ENCODE measurements around the gene CCHCR1.
A peak's percentile ranks its signal among the peaks of the same experiment; 100 is the strongest.
"Not testable (repeated sequence)": the region's sequence is repeated elsewhere in the genome, so short reads cannot be mapped to it uniquely, and the experiment has no call there.

CCHCR1 gene

DNA sequence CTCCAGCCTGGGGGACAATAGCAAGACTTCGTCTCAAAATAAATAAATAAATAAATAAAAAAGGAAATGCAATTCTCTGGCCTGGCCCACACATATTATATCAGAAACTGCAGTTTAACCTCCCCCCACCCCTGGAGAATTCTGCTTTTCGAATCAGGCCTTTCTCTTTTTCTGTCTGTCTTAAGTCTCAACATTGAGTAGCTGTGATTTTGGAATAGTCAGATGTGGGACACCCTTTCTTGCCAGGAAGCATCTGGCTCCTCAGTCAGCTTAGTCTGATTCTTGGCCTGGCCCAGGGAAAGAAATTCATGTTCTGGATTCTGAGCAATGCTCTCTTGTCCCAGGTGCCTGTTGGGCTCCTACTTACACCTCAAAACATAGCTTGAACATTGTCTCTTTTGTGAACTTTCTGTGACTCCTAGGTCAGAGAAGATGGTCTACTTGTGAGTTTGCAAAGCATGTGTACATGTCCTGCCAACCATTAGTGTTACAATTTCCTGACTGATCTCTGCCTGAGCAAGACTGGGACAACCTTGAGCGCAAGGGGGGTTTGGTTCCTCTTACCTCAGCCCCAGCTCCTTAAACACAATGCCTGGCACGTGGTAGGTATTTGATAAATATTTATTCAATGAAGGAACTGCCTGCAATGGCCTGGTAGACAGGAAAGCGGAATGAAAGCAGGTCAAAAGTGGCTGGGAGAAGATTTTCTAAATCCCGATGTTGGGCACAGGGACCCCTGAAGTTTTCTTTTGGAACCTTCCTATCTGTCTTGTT lies 36.6 kb upstream of the CCHCR1 start:
- H3K4me3 ChIP-seq (ENCODE audit: low read depth, low read length), result no peak overlapping the region

DNA sequence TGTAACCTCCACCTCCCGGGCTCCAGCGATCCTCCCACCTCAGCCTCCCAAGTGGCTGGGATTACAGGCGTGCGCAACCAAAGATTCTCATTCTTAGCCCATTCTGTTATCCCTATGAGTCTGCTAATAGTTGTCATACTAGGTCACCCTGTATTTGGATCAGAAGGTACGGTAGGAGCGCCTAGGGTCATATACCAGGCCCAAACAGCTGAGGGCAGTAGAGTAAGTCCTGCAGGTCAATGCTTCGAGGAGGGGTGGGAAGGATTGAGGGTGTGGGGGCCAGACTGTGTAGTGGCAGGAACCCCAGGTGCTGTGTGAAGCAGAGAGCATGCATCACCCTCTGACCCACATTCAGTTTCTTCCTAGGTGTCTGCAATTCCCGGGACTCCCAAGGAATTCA lies 35.6 kb upstream of the CCHCR1 start:
- TF ChIP-seq, protein P1, sequence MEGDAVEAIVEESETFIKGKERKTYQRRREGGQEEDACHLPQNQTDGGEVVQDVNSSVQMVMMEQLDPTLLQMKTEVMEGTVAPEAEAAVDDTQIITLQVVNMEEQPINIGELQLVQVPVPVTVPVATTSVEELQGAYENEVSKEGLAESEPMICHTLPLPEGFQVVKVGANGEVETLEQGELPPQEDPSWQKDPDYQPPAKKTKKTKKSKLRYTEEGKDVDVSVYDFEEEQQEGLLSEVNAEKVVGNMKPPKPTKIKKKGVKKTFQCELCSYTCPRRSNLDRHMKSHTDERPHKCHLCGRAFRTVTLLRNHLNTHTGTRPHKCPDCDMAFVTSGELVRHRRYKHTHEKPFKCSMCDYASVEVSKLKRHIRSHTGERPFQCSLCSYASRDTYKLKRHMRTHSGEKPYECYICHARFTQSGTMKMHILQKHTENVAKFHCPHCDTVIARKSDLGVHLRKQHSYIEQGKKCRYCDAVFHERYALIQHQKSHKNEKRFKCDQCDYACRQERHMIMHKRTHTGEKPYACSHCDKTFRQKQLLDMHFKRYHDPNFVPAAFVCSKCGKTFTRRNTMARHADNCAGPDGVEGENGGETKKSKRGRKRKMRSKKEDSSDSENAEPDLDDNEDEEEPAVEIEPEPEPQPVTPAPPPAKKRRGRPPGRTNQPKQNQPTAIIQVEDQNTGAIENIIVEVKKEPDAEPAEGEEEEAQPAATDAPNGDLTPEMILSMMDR (IDR thresholded peaks at IDR 0.05; ENCODE audit: borderline replicate concordance, insufficient read depth, low read depth, low read length), result no peak
- no peak overlapping the region for H3K4me3 ChIP-seq (ENCODE audit: low read depth, low read length)

More for the DNA sequence above, 36.6 kb upstream of the CCHCR1 start:
- TF ChIP-seq, protein P1 (IDR thresholded peaks at IDR 0.05; ENCODE audit: borderline replicate concordance, insufficient read depth, low read depth, low read length), result no peak

DNA sequence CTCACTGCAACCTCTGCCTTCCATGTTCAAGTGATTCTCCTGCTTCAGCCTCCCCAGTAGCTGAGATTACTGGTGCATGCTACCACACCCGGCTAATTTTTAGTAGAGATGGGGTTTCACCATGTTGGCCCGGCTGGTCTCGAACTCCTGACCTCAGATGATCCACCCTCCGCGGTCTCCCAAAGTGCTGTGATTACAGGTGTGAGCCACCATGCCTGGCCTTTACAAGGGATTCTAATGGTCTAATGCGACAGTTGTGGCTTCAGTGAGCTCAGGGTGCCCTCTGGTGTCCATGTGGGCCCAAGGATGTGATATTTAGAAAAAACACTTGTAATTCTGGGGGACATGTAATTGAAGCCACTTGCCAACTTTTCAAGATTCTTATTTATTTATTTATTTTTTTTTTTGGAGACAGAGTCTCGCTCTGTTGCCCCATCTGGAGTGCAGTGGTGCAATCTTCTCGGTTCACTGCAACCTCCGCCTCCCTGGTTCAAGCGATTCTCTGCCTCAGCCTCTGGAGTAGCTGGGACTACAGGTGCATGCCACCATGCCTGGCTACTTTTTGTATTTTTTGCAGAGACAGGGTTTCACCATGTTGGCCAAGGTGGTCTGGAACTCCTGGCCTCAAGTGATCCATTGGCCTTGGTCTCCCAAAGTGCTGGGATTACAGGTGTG lies 35.0 kb upstream of the CCHCR1 start:
- TF ChIP-seq, protein P1 (IDR thresholded peaks at IDR 0.05; ENCODE audit: borderline replicate concordance, insufficient read depth, low read depth, low read length), result peak; percentile 50; the same call in 1 of the 2 replicates
- not testable (repeated sequence) for H3K4me3 ChIP-seq (ENCODE audit: low read depth, low read length)

DNA sequence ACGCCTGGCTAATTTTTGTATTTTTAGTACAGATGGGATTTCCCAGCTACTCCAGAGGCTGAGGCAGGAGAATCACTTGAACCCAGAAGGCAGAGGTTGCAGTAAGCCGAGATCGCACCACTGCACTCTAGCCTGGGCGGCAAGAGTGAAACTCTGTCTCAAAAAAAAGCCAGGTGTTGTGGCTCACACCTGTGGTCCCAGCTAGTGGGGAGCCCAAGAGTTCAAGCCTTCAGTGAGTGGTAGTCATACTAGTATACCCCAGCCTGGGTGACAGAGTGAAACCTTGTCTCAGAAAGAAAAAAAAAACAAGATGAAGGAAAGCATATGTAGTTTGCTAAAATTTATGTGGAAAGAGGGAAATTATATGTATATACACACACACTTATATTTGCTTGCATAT lies 32.9 kb upstream of the CCHCR1 start:
- TF ChIP-seq, protein P1 (IDR thresholded peaks at IDR 0.05; ENCODE audit: borderline replicate concordance, insufficient read depth, low read depth, low read length), result no peak
- H3K4me3 ChIP-seq (ENCODE audit: low read depth, low read length), result no peak overlapping the region

DNA sequence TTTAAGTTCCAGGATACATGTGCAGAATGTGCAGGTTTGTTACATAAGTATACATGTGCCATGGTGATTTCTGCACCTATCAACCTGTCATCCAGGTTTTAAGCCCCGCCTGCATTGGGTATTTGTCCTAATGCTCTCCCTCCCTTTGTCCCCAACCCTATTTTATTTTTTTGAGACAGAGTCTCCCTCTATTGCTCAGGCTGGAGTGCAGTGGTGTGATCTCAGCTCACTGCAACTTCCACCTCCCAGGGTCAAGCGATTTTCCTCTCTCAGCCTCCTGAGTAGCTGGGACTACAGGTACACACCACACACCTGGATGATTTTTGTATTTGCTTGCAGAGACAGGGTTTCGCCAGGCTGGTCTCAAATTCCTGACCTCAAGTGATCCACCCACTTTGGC lies 31.6 kb upstream of the CCHCR1 start:
- H3K4me3 ChIP-seq (ENCODE audit: low read depth, low read length), result not testable (repeated sequence)

DNA sequence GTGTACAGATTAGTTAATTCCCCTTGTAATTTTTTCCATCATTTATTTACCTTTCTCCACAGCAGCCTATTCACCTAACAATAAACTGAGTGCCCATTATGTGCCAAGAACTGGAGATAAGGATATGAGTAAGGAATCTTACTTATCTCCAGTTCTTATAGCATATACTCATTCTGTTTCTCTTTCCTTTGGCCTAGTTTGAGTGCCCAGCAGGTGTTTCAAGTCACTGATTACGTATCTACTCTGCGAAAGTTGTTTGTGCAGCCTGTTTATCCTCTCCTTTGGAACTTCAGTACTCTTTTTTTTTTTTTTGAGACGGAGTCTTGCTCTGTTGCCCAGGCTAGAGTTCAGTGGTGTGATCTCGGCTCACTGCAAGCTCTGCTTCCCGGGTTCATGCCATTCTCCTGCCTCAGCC lies 30.2 kb upstream of the CCHCR1 start:
- TF ChIP-seq, protein P1 (IDR thresholded peaks at IDR 0.05; ENCODE audit: borderline replicate concordance, insufficient read depth, low read depth, low read length), result no peak
- no peak overlapping the region for H3K4me3 ChIP-seq (ENCODE audit: low read depth, low read length)

DNA sequence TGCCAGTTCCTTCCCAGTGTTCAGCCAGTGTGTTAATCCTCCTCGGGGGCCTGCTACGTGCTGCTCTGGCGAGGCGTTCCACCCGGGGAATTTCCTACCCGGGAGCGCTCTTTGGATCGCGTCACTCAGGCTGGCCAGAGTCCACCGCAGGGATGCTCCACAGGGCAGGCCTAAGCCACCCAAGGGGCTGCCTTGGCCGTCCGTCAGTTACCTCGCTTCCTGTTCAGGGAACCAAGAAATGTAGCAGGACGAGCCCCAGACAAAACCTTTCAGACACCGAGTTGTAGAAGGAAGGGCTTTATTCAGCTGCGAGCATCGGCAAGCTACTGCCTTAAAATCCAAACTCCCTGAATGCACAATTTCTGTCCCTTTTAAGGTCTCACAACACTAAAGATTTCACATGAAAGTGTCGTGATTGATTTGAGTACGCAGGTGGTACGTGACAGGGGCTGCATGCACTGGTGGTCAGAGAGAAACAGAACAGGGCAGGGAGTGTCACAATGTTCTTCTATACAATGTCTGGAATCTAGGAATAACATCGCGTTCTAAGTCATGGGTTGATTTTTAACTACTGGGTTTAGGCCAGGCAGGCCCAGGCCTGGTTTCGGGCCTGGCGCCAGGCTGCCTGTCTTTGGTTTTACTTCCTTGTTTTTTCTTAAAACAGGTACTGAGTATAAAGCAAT lies 28.6 kb upstream of the CCHCR1 start:
- H3K4me3 ChIP-seq (ENCODE audit: low read depth, low read length), result no peak overlapping the region
- TF ChIP-seq, protein P1 (IDR thresholded peaks at IDR 0.05; ENCODE audit: borderline replicate concordance, insufficient read depth, low read depth, low read length), result no peak

DNA sequence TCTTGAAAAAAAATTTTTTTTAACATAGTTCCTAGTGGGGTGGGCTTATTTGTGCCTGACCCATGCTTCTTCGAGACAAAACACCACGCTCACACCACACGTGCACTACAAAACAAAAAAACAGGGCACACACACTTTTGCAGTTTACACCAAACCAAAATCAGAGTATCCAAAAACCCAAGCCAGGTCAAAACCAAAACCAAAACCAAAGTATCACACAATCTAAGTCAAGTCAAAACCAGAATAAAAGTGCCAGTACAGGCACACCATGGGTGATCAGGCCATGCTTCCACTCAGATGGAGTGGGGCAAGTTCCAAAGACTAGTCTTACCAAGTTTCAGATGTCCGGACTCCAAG lies 28.1 kb upstream of the CCHCR1 start:
- H3K4me3 ChIP-seq (ENCODE audit: low read depth, low read length), result not testable (repeated sequence)

DNA sequence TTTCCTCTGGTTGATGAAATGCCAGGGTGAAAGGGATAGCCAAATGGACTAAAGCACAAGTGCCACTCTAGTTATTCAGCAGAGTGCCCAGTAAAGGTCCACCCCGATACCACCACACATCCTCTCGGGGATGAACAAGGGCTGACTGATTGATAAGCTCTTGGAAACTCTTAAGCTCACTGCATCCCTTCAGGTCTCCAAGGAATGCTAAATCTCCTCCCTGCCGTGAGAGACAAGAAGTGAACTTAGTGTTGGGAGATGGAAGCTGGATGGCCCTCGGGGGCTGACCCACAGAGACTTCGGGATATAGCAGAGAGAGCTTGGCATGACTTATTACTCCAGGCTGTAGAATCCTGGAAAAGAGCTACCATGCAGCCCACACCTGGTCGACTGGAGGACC lies 26.3 kb upstream of the CCHCR1 start:
- H3K4me3 ChIP-seq (ENCODE audit: low read depth, low read length), result not testable (repeated sequence)

DNA sequence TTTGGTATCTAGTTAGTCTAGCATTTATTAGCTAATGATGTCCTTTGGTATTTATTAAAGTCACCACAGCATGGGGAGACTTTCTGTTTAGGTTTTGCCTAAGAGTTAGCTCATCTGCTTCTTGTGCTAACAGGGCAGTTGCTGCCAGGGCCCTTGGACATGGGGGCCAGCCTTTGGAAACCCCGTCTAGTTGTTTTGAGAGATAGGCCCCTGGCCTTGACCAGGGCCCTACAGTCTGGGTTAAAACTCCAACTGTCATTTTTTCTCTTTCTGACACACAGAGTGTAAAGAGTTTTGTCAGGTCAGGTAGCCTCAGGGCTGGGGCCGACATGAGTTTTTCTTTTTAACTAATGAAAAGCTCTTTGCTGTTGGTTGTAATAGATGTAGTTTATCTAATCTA lies 25.7 kb upstream of the CCHCR1 start:
- not testable (repeated sequence) for H3K4me3 ChIP-seq (ENCODE audit: low read depth, low read length)
